Measurements from ENCODE around the gene S1PR5. TPM values are rescaled to one million over a fixed set of nuclear protein-coding genes. Genes with fewer than 3 reads are reported as not detected.

Gene S1PR5
- total and polyA plus RNA-seq, 9 of the 15 experiments (the other 6 are each of a cell fraction or from before 2014, with no cell fraction given), result 0.03 to 0.54 (median 0.35) TPM; not detected in 4

GRCh38 chr19:10503002-10503789 is 14.1 kb downstream of the S1PR5 start, which contains the start of gene KEAP1 (continued):
- TF ChIP-seq ZNF668 (CRISPR knock-in tag; IDR thresholded peaks at IDR 0.05) (no peak), HEY1 (CRISPR knock-in tag; IDR thresholded peaks at IDR 0.05; ENCODE audit: borderline replicate concordance) (no peak), CREB1 (IDR thresholded peaks at IDR 0.05) (no peak), CREB1 (CRISPR knock-in tag; IDR thresholded peaks at IDR 0.05) (no peak), EHMT2 (IDR thresholded peaks at IDR 0.05) (no peak), ZNF143 (CRISPR knock-in tag; IDR thresholded peaks at IDR 0.05) (no peak), PCBP2 (IDR thresholded peaks at IDR 0.05; ENCODE audit: low read depth, low read length, poor library complexity, severe bottlenecking) (no peak), TEAD4 (IDR thresholded peaks at IDR 0.05; ENCODE audit: low read length) (no peak), TEAD4 (CRISPR knock-in tag; IDR thresholded peaks at IDR 0.05; ENCODE audit: borderline replicate concordance) (peak; percentile 62; the same call in 1 of the 2 replicates), ZNF121 (CRISPR knock-in tag; conservative IDR thresholded peaks at IDR 0.05) (no peak), ZNF512 (tag; IDR thresholded peaks at IDR 0.05) (peak; percentile 52), PHTF2 (CRISPR knock-in tag; IDR thresholded peaks at IDR 0.05) (no peak), XRCC3 (IDR thresholded peaks at IDR 0.05) (no peak), RFX5 (IDR thresholded peaks at IDR 0.05; ENCODE audit: low read depth, low read length) (no peak), SLC30A9 (CRISPR knock-in tag; IDR thresholded peaks at IDR 0.05) (no peak), ARID3B (CRISPR knock-in tag; IDR thresholded peaks at IDR 0.05; ENCODE audit: borderline replicate concordance) (peak; percentile 84; the same call in 1 of the 2 replicates), ELK1 (CRISPR knock-in tag; IDR thresholded peaks at IDR 0.05) (no peak; the same call in 1 of the 2 replicates), ZNF584 (CRISPR knock-in tag; IDR thresholded peaks at IDR 0.05; ENCODE audit: low read depth) (0 out of 2 replicates have a peak, but pooled peaks have one; percentile 16), KDM1A (IDR thresholded peaks at IDR 0.05) (no peak; a peak in 1 of 4 replicates)
- TF ChIP-seq, protein P1, sequence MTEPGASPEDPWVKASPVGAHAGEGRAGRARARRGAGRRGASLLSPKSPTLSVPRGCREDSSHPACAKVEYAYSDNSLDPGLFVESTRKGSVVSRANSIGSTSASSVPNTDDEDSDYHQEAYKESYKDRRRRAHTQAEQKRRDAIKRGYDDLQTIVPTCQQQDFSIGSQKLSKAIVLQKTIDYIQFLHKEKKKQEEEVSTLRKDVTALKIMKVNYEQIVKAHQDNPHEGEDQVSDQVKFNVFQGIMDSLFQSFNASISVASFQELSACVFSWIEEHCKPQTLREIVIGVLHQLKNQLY (CRISPR knock-in tag; conservative IDR thresholded peaks at IDR 0.05), result no peak
- TF ChIP-seq, protein P2, sequence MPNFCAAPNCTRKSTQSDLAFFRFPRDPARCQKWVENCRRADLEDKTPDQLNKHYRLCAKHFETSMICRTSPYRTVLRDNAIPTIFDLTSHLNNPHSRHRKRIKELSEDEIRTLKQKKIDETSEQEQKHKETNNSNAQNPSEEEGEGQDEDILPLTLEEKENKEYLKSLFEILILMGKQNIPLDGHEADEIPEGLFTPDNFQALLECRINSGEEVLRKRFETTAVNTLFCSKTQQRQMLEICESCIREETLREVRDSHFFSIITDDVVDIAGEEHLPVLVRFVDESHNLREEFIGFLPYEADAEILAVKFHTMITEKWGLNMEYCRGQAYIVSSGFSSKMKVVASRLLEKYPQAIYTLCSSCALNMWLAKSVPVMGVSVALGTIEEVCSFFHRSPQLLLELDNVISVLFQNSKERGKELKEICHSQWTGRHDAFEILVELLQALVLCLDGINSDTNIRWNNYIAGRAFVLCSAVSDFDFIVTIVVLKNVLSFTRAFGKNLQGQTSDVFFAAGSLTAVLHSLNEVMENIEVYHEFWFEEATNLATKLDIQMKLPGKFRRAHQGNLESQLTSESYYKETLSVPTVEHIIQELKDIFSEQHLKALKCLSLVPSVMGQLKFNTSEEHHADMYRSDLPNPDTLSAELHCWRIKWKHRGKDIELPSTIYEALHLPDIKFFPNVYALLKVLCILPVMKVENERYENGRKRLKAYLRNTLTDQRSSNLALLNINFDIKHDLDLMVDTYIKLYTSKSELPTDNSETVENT (CRISPR knock-in tag; IDR thresholded peaks at IDR 0.05), result peak; percentile 47; the same call in 1 of the 2 replicates

Measured in K562 (cell line).